Measurements from ENCODE around the gene URB2. TPM values are rescaled to one million over a fixed set of nuclear protein-coding genes. Genes with fewer than 3 reads are reported as not detected.

URB2 gene
- total RNA-seq: 5.5 and 18.6 TPM in 2 replicates

GRCh38 chr1:229625915-229626831 is at the start of gene URB2, which contains the start of gene TAF5L:
Gene URB2, plus strand, starts transcription at chr1:229626247. Its CDS starts 1,387 bp downstream, at chr1:229627634.
Gene TAF5L, minus strand, starts transcription at chr1:229626122. Its CDS starts 11,640 bp downstream, at chr1:229614482.

Other genes with a start within 250 kb of the URB2 start
- not detected in 2 replicates for gene ACTA1, start 192.2 kb upstream of the URB2 start, total RNA-seq
- 23.0 and 35.0 TPM in 2 replicates for gene NUP133, start 117.9 kb upstream of the URB2 start, total RNA-seq
- gene ABCB10, start 67.5 kb upstream of the URB2 start, total RNA-seq: 15.5 and 20.6 TPM in 2 replicates
- gene TAF5L, start 125 bp upstream of the URB2 start, total RNA-seq: 20.6 and 31.5 TPM in 2 replicates

Data from bladder microvascular endothelial cell (primary cell).